Prostate gland (tissue), 2 donors: ENCODE data around the gene CYTH4.

Experiments used
- POLR2A ChIP-seq: fragments of 450-650 bp; IDR thresholded peaks from one replicate; pipeline ENCODE4 v1.6.1; 2016; ENCODE audit warnings: antibody characterized with exemption, mild to moderate bottlenecking
- POLR2AphosphoS5 ChIP-seq: sonication (generic); formaldehyde crosslinking; IDR thresholded peaks from one replicate; pipeline ENCODE4 v1.6.1; 2017; ENCODE audit warnings: antibody characterized with exemption
- TF ChIP-seq, protein P1 (sequence below), 4 experiments: fragments of 200-600 bp in 2 of 4; fragments of 450-650 bp in 2 of 4; sonication (generic) in 2 of 4; IDR thresholded peaks; 1 replicate in 3 of 4; 2 replicates in 1 of 4; pipeline ENCODE4 v1.5.1; 2016 to 2019; ENCODE audit warnings: antibody characterized with exemption in 4 of 4, mild to moderate bottlenecking in 2 of 4, moderate library complexity in 2 of 4

- TF ChIP-seq, protein P1, sequence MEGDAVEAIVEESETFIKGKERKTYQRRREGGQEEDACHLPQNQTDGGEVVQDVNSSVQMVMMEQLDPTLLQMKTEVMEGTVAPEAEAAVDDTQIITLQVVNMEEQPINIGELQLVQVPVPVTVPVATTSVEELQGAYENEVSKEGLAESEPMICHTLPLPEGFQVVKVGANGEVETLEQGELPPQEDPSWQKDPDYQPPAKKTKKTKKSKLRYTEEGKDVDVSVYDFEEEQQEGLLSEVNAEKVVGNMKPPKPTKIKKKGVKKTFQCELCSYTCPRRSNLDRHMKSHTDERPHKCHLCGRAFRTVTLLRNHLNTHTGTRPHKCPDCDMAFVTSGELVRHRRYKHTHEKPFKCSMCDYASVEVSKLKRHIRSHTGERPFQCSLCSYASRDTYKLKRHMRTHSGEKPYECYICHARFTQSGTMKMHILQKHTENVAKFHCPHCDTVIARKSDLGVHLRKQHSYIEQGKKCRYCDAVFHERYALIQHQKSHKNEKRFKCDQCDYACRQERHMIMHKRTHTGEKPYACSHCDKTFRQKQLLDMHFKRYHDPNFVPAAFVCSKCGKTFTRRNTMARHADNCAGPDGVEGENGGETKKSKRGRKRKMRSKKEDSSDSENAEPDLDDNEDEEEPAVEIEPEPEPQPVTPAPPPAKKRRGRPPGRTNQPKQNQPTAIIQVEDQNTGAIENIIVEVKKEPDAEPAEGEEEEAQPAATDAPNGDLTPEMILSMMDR (IDR thresholded peaks at IDR 0.05) = no peak
- no peak for TF ChIP-seq POLR2AphosphoS5
- no peak for TF ChIP-seq POLR2A
These were observed 76.1 kb downstream of the CYTH4 start for GRCh38 chr22:37358386-37358785.
